Testis (tissue), 2 donors: Measurements from ENCODE around the gene PCGF1.

Experiments
- POLR2A ChIP-seq: fragments of 450-650 bp; IDR thresholded peaks from one replicate; pipeline ENCODE4 v1.6.1; 2017; ENCODE audit warnings: antibody characterized with exemption, mild to moderate bottlenecking, moderate library complexity
- TF ChIP-seq, protein P1 (sequence below), 3 experiments: fragments of 450-650 bp in 2 of 3; fragments of 200-600 bp in 1 of 3; sonication (generic) in 1 of 3; IDR thresholded peaks; one replicate each; pipeline ENCODE4 v1.5.1; 2016 to 2019; ENCODE audit warnings: antibody characterized with exemption in 3 of 3, mild to moderate bottlenecking in 2 of 3, moderate library complexity in 1 of 3

DNA sequence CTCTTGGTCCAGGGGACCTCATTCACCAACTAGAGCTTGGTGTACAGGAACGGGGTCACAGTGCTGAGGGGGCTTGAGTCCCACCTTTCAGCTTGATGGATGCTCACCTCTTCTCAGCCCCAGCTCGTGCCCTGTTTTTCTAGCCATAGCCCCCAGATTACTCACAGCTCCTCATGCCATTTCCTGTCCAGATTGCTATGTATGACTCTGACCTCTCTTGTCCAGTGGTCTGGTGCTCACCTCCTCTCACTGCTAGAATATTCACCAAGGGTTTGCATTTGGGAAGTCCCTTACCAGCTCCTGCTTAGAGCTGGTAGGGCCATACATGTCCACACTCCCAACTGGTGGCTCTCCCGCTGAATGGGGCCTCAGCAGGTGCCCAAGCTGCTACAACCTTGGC is 13.9 kb downstream of the PCGF1 start:
- TF ChIP-seq, protein P1, sequence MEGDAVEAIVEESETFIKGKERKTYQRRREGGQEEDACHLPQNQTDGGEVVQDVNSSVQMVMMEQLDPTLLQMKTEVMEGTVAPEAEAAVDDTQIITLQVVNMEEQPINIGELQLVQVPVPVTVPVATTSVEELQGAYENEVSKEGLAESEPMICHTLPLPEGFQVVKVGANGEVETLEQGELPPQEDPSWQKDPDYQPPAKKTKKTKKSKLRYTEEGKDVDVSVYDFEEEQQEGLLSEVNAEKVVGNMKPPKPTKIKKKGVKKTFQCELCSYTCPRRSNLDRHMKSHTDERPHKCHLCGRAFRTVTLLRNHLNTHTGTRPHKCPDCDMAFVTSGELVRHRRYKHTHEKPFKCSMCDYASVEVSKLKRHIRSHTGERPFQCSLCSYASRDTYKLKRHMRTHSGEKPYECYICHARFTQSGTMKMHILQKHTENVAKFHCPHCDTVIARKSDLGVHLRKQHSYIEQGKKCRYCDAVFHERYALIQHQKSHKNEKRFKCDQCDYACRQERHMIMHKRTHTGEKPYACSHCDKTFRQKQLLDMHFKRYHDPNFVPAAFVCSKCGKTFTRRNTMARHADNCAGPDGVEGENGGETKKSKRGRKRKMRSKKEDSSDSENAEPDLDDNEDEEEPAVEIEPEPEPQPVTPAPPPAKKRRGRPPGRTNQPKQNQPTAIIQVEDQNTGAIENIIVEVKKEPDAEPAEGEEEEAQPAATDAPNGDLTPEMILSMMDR (IDR thresholded peaks at IDR 0.05) = no peak
- TF ChIP-seq POLR2A = no peak
